GM15510 (cell line): Measurements from ENCODE around the gene NBAS.

Experiments used
- POLR2A ChIP-seq: IDR thresholded peaks from 3 replicates; pipeline ENCODE4 v1.6.1; 2011; ENCODE audit warnings: borderline replicate concordance; ENCODE audit not compliant: insufficient read length; ENCODE audit errors: extremely low read depth

Gene NBAS

GRCh38 chr2:15359716-15360531 is 201.2 kb downstream of the NBAS start:
- TF ChIP-seq POLR2A, result no peak

GRCh38 chr2:15357922-15358321 is 203.2 kb downstream of the NBAS start:
- no peak for TF ChIP-seq POLR2A

GRCh38 chr2:15357186-15357585 is 203.9 kb downstream of the NBAS start:
- TF ChIP-seq POLR2A, result no peak

GRCh38 chr2:15355386-15355785 is 205.7 kb downstream of the NBAS start:
- TF ChIP-seq POLR2A, result no peak

- no peak for TF ChIP-seq POLR2A
Observed at GRCh38 chr2:15354596-15355366, 206.4 kb downstream of the NBAS start.

GRCh38 chr2:15352363-15352762 is 208.8 kb downstream of the NBAS start:
- no peak for TF ChIP-seq POLR2A

GRCh38 chr2:15348636-15349035 is 212.5 kb downstream of the NBAS start:
- TF ChIP-seq POLR2A, result no peak

GRCh38 chr2:15348045-15348444 is 213.1 kb downstream of the NBAS start:
- no peak for TF ChIP-seq POLR2A

- no peak for TF ChIP-seq POLR2A
Observed at GRCh38 chr2:15346624-15347023, 214.5 kb downstream of the NBAS start.

- TF ChIP-seq POLR2A, result no peak
Observed at GRCh38 chr2:15337996-15338666, 223.0 kb downstream of the NBAS start.

- TF ChIP-seq POLR2A, result no peak
Observed at GRCh38 chr2:15334644-15335326, 226.3 kb downstream of the NBAS start.

- no peak for TF ChIP-seq POLR2A
Observed at GRCh38 chr2:15331787-15332186, 229.3 kb downstream of the NBAS start.

- TF ChIP-seq POLR2A, result no peak
Observed at GRCh38 chr2:15325296-15325695, 235.8 kb downstream of the NBAS start.

- no peak for TF ChIP-seq POLR2A
Observed at GRCh38 chr2:15323227-15323626, 237.9 kb downstream of the NBAS start.

GRCh38 chr2:15316370-15316814 is 244.7 kb downstream of the NBAS start:
- TF ChIP-seq POLR2A, result no peak
